Measurements from ENCODE around the gene SKP1. TPM values are rescaled to one million over a fixed set of nuclear protein-coding genes. Genes with fewer than 3 reads are reported as not detected.

The SKP1 gene
- polyA plus RNA-seq, 3 donors, result 182 to 787 (median 735) TPM

- Histone ChIP-seq H3K36me3 (replicated peaks in 1 of 2; ENCODE audit: control insufficient read depth in 1 of 2, insufficient read depth in 2 of 2, low read length in 2 of 2) (no peaks in the 10 kb centered on the region), H3K27ac (ENCODE audit: low read depth in 1 of 2, low read length in 2 of 2) (no peak overlapping the region), H3K27me3 (ENCODE audit: control insufficient read depth in 2 of 2, insufficient read depth in 2 of 2, low read length in 2 of 2) (no peaks in the 10 kb centered on the region), H3K4me2 (replicated peaks; ENCODE audit: extremely low read depth, low read length, poor library complexity, severe bottlenecking) (no peak overlapping the region), H2AFZ (ENCODE audit: insufficient read depth, low read depth, low read length, poor library complexity, severe bottlenecking) (no peak overlapping the region), H3K79me2 (ENCODE audit: insufficient read depth, low read length) (no peaks in the 10 kb centered on the region), H3K9ac (ENCODE audit: insufficient read depth, low read length, poor library complexity, severe bottlenecking) (no peak overlapping the region), H3K4me3 (replicated peaks in 1 of 3; ENCODE audit: low read depth in 2 of 3, low read length in 3 of 3) (no peak overlapping the region), H3K4me1 (ENCODE audit: control insufficient read depth in 1 of 2, insufficient read depth in 2 of 2, low read length in 2 of 2) (no peaks in the 10 kb centered on the region), H3K9me3 (replicated peaks in 1 of 2; ENCODE audit: control insufficient read depth in 1 of 2, insufficient read depth in 1 of 2, low read length in 2 of 2) (no peaks in the 10 kb centered on the region), H4K20me1 (ENCODE audit: insufficient read depth, low read length) (no peaks in the 10 kb centered on the region)
- no peak for DNase-seq
- WGBS (ENCODE audit: insufficient coverage), result 65% methylated on average over 6 of the region's 11 CpGs
- peaks cover 3 to 11% (median 8%) of the 10 kb centered on the region in 3 donors for H3K27me3 Mint-ChIP-seq (ENCODE audit: low read depth in 3 of 3)
- no peaks in the 10 kb centered on the region for H3K36me3 Mint-ChIP-seq
- intact Hi-C loops (cut with micrococcal nuclease), result no loop called here
- H3K9me3 Mint-ChIP-seq, result no peaks in the 10 kb centered on the region
- no peak overlapping the region for H3K27ac Mint-ChIP-seq
- no peak overlapping the region for H3K4me3 Mint-ChIP-seq
- H3K4me1 Mint-ChIP-seq, result peaks cover 1% of the 10 kb centered on the region
- TF ChIP-seq CTCF (IDR thresholded peaks at IDR 0.05), result no peak
Observed at GRCh38 chr5:134099288-134099872, 77.4 kb downstream of the SKP1 start.

Small RNAs within 50 kb of the gene (small RNA-seq; reads per million reads assigned to genes)
- gene MIR3661 (ENCODE audit: insufficient read length, low read depth), result not detected

Other genes with a start within 250 kb of the SKP1 start
- gene C5orf15, start 208.3 kb downstream of the SKP1 start, polyA plus RNA-seq, result 10 to 100 TPM; 38.0 to 59.2 (median 46.9) TPM
- gene VDAC1, start 172.0 kb downstream of the SKP1 start, polyA plus RNA-seq, result 100 to 1,000 TPM in 1 of 3 donors, 10 to 100 TPM in 2; 59.9 to 107 (median 84.4) TPM
- gene TCF7, start 62.3 kb downstream of the SKP1 start, polyA plus RNA-seq, result under 1 TPM; 0.15 to 0.84 (median 0.83) TPM
- gene PPP2CA, start 49.1 kb upstream of the SKP1 start, polyA plus RNA-seq, result 100 to 1,000 TPM in 2 of 3 donors, 10 to 100 TPM in 1; 82.5 to 245 (median 225) TPM
- gene CDKL3, start 190.2 kb upstream of the SKP1 start, polyA plus RNA-seq, result under 1 TPM in 2 of 3 donors, not detected in 1; 0.12 to 0.47 TPM
- 10 to 100 TPM; 30.6 to 68.6 (median 43.4) TPM for gene UBE2B, start 194.6 kb upstream of the SKP1 start, polyA plus RNA-seq
- 10 to 100 TPM in 2 of 3 donors, 1 to 10 TPM in 1; 6.9 to 20.0 (median 15.0) TPM for gene CDKN2AIPNL, start 234.9 kb upstream of the SKP1 start, polyA plus RNA-seq

All from CD14-positive monocyte (primary cell).